Loucy (cell line): ENCODE results near the gene WWOX.

Source experiments
- H2AFZ ChIP-seq: fragments of 200-600 bp; sonication (generic); 2 replicates; pipeline ENCODE4 v1.6.0; 2016; ENCODE audit warnings: antibody characterized with exemption, mild to moderate bottlenecking, low read length, moderate library complexity
- H3F3A ChIP-seq: fragments of 200-600 bp; 2 replicates; pipeline ENCODE4 v1.6.0; 2016; ENCODE audit warnings: antibody characterized with exemption, low read depth, mild to moderate bottlenecking
- H3K27me3 ChIP-seq: fragments of 200-600 bp; sonication (generic); 2 replicates; pipeline ENCODE4 v1.6.1; 2014; ENCODE audit warnings: low read length, mild to moderate bottlenecking; ENCODE audit not compliant: insufficient read depth, poor library complexity, severe bottlenecking
- H3K36me3 ChIP-seq: fragments of 200-600 bp; sonication (generic); 2 replicates; pipeline ENCODE4 v1.6.1; 2016; ENCODE audit warnings: low read length; ENCODE audit not compliant: insufficient read depth
- H3K4me1 ChIP-seq: fragments of 200-600 bp; sonication (generic); 2 replicates; pipeline ENCODE4 v1.5.1; 2014; ENCODE audit warnings: low read length, mild to moderate bottlenecking; ENCODE audit not compliant: insufficient read depth, poor library complexity, severe bottlenecking
- H3K4me2 ChIP-seq: fragments of 200-600 bp; sonication (generic); 2 replicates; pipeline ENCODE4 v1.6.0; 2014; ENCODE audit warnings: antibody characterized with exemption, low read length, low read depth, mild to moderate bottlenecking; ENCODE audit not compliant: poor library complexity, severe bottlenecking
- H3K4me3 ChIP-seq: fragments of 200-600 bp; sonication (generic); 2 replicates; pipeline ENCODE4 v1.5.1; 2014; ENCODE audit warnings: low read length, mild to moderate bottlenecking, mixed read lengths; ENCODE audit not compliant: poor library complexity, severe bottlenecking
- H3K79me2 ChIP-seq: fragments of 200-600 bp; sonication (generic); 2 replicates; pipeline ENCODE4 v1.6.1; 2014; ENCODE audit warnings: low read length; ENCODE audit not compliant: insufficient read depth
- H3K9ac ChIP-seq: fragments of 200-600 bp; sonication (generic); 2 replicates; pipeline ENCODE4 v1.6.0; 2014; ENCODE audit warnings: mild to moderate bottlenecking, low read depth, low read length, moderate library complexity; ENCODE audit not compliant: poor library complexity, severe bottlenecking
- H3K9me2 ChIP-seq: fragments of 200-600 bp; sonication (generic); replicated peaks from 2 replicates; pipeline ENCODE4 v1.6.1; 2016; ENCODE audit warnings: low read depth, low read length, mixed read lengths
- H3K9me3 ChIP-seq: fragments of 200-600 bp; sonication (generic); 2 replicates; pipeline ENCODE4 v1.6.1; 2014; ENCODE audit warnings: mild to moderate bottlenecking, antibody characterized with exemption, low read length, low read depth; ENCODE audit not compliant: insufficient read depth
- H4K20me1 ChIP-seq: fragments of 200-600 bp; sonication (generic); 2 replicates; pipeline ENCODE4 v1.6.0; 2014; ENCODE audit warnings: antibody characterized with exemption, low read length, mild to moderate bottlenecking; ENCODE audit not compliant: insufficient read depth, poor library complexity, severe bottlenecking
- EZH2phosphoT487 ChIP-seq: fragments of 200-600 bp; IDR thresholded peaks from 2 replicates; pipeline ENCODE4 v1.6.1; 2018; ENCODE audit warnings: antibody characterized with exemption, mild to moderate bottlenecking, moderate library complexity, borderline replicate concordance
- TF ChIP-seq, protein P1 (sequence below): fragments of 200-600 bp; sonication (generic); conservative IDR thresholded peaks from 2 replicates; pipeline ENCODE4 v1.5.1; 2014; ENCODE audit warnings: mild to moderate bottlenecking, antibody characterized with exemption, low read length

The WWOX gene

DNA sequence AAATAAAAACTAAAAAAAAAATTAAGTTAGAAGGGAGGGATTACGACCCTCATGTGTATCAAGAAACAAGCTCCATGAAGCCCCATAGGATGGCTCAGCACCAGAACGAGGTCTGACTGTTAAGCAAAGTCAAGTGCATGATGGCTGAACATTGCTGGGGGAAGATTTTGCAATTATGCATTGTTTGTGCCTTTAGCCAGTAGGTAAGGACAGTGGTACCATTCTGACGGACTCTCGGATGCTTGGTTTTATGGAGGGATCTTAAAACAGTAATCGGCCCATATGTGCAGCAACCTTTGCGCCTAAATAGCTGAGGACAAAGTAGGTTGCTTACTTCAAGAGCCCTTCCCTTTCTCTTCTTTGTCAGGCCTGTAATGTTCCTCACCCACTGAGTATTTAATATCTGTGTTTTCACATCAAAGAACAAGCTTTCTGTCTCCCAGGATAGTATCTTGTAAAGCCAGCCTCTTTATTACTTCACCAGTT lies 186.0 kb downstream of the WWOX start:
- no peak overlapping the region for H3K4me2 ChIP-seq

DNA sequence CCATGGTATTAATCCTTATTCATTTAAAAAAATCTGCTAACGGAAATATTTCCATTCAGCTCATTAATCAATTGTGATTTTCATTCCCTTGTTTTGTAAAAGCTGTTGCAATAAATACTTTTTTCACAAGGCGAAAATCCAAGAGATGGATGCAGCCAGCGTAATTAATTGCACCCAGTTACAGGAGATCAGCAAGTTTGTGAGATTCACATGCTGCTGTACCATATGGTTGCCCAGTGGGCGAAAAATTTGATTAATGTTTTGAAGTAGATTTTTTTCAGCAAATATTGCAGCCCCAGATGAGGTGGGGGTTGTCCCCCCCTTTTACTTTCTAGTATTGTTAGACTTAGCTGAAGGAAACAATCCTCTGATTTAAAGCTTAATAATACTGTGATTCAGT lies 186.6 kb downstream of the WWOX start:
- H3K9me3 ChIP-seq = no peaks in the 10 kb centered on the region
- H3K4me3 ChIP-seq = no peak overlapping the region
- H3K9ac ChIP-seq = no peak overlapping the region
- H3K36me3 ChIP-seq = no peaks in the 10 kb centered on the region
- peaks cover 13% of the 10 kb centered on the region for H3K4me1 ChIP-seq
- no peak overlapping the region for H2AFZ ChIP-seq
- no peak for TF ChIP-seq EZH2phosphoT487
- TF ChIP-seq, protein P1, sequence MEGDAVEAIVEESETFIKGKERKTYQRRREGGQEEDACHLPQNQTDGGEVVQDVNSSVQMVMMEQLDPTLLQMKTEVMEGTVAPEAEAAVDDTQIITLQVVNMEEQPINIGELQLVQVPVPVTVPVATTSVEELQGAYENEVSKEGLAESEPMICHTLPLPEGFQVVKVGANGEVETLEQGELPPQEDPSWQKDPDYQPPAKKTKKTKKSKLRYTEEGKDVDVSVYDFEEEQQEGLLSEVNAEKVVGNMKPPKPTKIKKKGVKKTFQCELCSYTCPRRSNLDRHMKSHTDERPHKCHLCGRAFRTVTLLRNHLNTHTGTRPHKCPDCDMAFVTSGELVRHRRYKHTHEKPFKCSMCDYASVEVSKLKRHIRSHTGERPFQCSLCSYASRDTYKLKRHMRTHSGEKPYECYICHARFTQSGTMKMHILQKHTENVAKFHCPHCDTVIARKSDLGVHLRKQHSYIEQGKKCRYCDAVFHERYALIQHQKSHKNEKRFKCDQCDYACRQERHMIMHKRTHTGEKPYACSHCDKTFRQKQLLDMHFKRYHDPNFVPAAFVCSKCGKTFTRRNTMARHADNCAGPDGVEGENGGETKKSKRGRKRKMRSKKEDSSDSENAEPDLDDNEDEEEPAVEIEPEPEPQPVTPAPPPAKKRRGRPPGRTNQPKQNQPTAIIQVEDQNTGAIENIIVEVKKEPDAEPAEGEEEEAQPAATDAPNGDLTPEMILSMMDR = no peak
- no peaks in the 10 kb centered on the region for H3F3A ChIP-seq
- H3K9me2 ChIP-seq = no peaks in the 10 kb centered on the region
- H3K27me3 ChIP-seq = no peaks in the 10 kb centered on the region
- H3K4me2 ChIP-seq = no peak overlapping the region
- no peaks in the 10 kb centered on the region for H4K20me1 ChIP-seq
- no peaks in the 10 kb centered on the region for H3K79me2 ChIP-seq

More for the DNA sequence above, 186.0 kb downstream of the WWOX start:
- no peaks in the 10 kb centered on the region for H3K36me3 ChIP-seq
- H3F3A ChIP-seq = no peaks in the 10 kb centered on the region
- no peaks in the 10 kb centered on the region for H4K20me1 ChIP-seq
- H3K4me3 ChIP-seq = no peak overlapping the region
- H3K79me2 ChIP-seq = no peaks in the 10 kb centered on the region
- H3K4me1 ChIP-seq = peaks cover 8% of the 10 kb centered on the region
- TF ChIP-seq, protein P1 = no peak
- TF ChIP-seq EZH2phosphoT487 = no peak
- no peaks in the 10 kb centered on the region for H3K27me3 ChIP-seq
- H3K9me3 ChIP-seq = no peaks in the 10 kb centered on the region
- no peaks in the 10 kb centered on the region for H3K9me2 ChIP-seq
- H2AFZ ChIP-seq = no peak overlapping the region
- no peak overlapping the region for H3K9ac ChIP-seq

DNA sequence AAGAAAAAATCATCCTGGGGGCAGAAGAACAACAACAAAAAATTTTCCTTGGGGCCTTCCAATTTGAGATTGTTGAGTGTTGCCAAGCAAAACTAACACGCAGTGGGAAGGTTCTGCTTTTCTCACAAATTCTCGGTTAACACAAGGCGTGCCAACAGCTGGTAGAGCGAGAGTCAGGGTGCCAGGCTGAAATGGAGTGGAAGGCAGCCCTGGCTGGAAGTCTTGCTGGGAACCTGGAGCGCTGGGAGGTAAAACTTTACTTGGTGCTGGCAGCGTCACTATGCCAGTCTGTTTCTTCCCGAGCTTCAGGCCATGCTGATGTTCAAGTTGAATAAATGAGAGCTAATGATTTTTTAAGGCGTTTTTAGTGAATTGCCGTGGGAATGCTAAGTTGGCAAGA lies 189.4 kb downstream of the WWOX start:
- TF ChIP-seq, protein P1 = no peak
- no peak for TF ChIP-seq EZH2phosphoT487
- Histone ChIP-seq H3K4me3 (no peak overlapping the region), H3K9ac (no peak overlapping the region), H3K9me2 (no peaks in the 10 kb centered on the region), H3K27me3 (no peaks in the 10 kb centered on the region), H3K79me2 (no peaks in the 10 kb centered on the region), H3F3A (no peaks in the 10 kb centered on the region), H3K4me2 (no peak overlapping the region), H4K20me1 (no peaks in the 10 kb centered on the region), H3K4me1 (peaks cover 14% of the 10 kb centered on the region), H3K36me3 (no peaks in the 10 kb centered on the region), H2AFZ (no peak overlapping the region), H3K9me3 (no peaks in the 10 kb centered on the region)
